HUES48 (cell line): ENCODE results near the gene TBC1D22B.

Experiments used
- H3K27ac ChIP-seq: one replicate; pipeline ENCODE4 v1.7.0; 2013; ENCODE audit warnings: low read depth, low read length, inconsistent platforms
- H3K27me3 ChIP-seq: 2 replicates; pipeline ENCODE4 v1.6.1; 2013; ENCODE audit warnings: mild to moderate bottlenecking, low read length; ENCODE audit not compliant: control insufficient read depth, insufficient read depth
- H3K36me3 ChIP-seq: 2 replicates; pipeline ENCODE4 v1.6.1; 2013; ENCODE audit warnings: low read length; ENCODE audit not compliant: control insufficient read depth, insufficient read depth
- H3K4me1 ChIP-seq: 2 replicates; pipeline ENCODE4 v1.6.1; 2013; ENCODE audit warnings: mild to moderate bottlenecking, low read length; ENCODE audit not compliant: control insufficient read depth, insufficient read depth
- H3K4me3 ChIP-seq: 2 replicates; pipeline ENCODE4 v1.5.1; 2013; ENCODE audit warnings: mild to moderate bottlenecking, low read depth, low read length
- H3K9ac ChIP-seq: 2 replicates; pipeline ENCODE4 v1.6.1; 2013; ENCODE audit warnings: mild to moderate bottlenecking, low read depth, low read length, moderate library complexity
- H3K9me3 ChIP-seq: 2 replicates; pipeline ENCODE4 v1.6.1; 2013; ENCODE audit warnings: low read length; ENCODE audit not compliant: control insufficient read depth, insufficient read depth

TBC1D22B gene

DNA sequence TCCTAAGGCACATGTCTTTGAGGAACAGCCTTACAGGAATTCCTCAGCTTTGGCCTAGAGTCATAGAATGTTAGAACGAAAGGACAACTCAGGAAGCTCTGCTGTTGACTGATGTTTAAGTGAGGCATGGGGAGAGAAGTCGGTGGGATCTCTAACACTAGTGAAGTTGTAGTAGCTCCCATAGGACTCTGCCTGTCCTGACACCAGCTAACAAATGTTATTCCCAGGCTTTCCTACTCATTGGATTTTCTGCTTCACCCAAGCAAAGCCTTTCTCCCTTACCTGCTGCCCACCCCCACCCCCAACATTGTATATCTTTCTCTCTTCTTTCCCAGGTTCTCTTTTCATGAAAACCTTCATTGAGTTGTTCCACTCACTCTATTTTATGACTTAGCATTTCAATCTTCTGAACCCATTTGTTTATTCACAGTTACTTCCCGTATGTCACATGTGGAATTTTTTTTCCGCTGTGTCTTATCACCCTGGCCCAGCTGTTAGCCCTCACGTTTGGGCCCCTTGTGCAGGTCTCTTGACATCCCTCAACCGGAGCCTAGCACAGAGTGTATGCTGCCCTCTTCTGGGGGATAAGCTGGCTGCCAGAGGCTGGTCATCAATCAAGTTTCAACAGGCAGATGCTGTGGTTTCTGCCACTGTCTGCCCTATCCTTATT lies 57.0 kb downstream of the TBC1D22B start:
- H3K9me3 ChIP-seq, result no peaks in the 10 kb centered on the region
- H3K9ac ChIP-seq, result no peak overlapping the region
- H3K4me3 ChIP-seq, result no peak overlapping the region
- peaks cover 66% of the 10 kb centered on the region for H3K36me3 ChIP-seq
- no peaks in the 10 kb centered on the region for H3K4me1 ChIP-seq
- no peak overlapping the region for H3K27ac ChIP-seq
- H3K27me3 ChIP-seq, result no peaks in the 10 kb centered on the region

DNA sequence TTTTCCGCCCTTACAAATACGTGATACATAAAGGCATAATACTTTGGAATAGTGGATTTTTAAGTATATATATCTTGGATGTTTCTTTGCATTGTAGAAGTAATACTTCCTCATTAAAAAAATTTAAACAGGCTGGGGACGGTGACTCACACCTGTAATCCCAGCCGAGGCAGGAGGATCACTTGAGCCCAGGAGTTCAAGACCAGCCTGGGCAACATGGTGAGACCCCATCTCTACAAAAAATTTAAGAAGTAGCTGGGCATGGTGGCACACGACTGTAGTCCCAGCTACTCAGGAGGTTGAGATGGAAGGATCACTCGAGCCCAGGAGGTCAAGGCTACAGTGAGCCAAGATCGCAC lies 57.6 kb downstream of the TBC1D22B start:
- peaks cover 71% of the 10 kb centered on the region for H3K36me3 ChIP-seq

GRCh38 chr6:37316071-37316470 lies 58.5 kb downstream of the TBC1D22B start:
- Histone ChIP-seq H3K9ac (no peak overlapping the region), H3K27ac (no peak overlapping the region), H3K4me1 (no peaks in the 10 kb centered on the region), H3K4me3 (no peak overlapping the region), H3K9me3 (no peaks in the 10 kb centered on the region), H3K36me3 (peaks cover 80% of the 10 kb centered on the region), H3K27me3 (no peaks in the 10 kb centered on the region)

More for the DNA sequence above, 57.6 kb downstream of the TBC1D22B start:
- H3K9me3 ChIP-seq, result no peaks in the 10 kb centered on the region
- no peaks in the 10 kb centered on the region for H3K27me3 ChIP-seq
- H3K27ac ChIP-seq, result no peak overlapping the region
- no peak overlapping the region for H3K4me3 ChIP-seq
- H3K4me1 ChIP-seq, result no peaks in the 10 kb centered on the region
- no peak overlapping the region for H3K9ac ChIP-seq

GRCh38 chr6:37317312-37318038 lies 59.9 kb downstream of the TBC1D22B start:
- H3K27ac ChIP-seq, result no peak overlapping the region
- no peaks in the 10 kb centered on the region for H3K9me3 ChIP-seq
- H3K36me3 ChIP-seq, result peaks cover 90% of the 10 kb centered on the region
- no peak overlapping the region for H3K9ac ChIP-seq
- H3K4me3 ChIP-seq, result no peak overlapping the region
- no peaks in the 10 kb centered on the region for H3K4me1 ChIP-seq
- H3K27me3 ChIP-seq, result no peaks in the 10 kb centered on the region

- H3K36me3 ChIP-seq, result peaks cover 77% of the 10 kb centered on the region
- H3K27ac ChIP-seq, result no peak overlapping the region
- H3K4me3 ChIP-seq, result no peak overlapping the region
- H3K9me3 ChIP-seq, result no peaks in the 10 kb centered on the region
- H3K4me1 ChIP-seq, result no peaks in the 10 kb centered on the region
- H3K9ac ChIP-seq, result no peak overlapping the region
- H3K27me3 ChIP-seq, result no peaks in the 10 kb centered on the region
These were observed 61.6 kb downstream of the TBC1D22B start for GRCh38 chr6:37319156-37319555.

GRCh38 chr6:37319856-37320480 lies 62.4 kb downstream of the TBC1D22B start:
- H3K27ac ChIP-seq, result no peak overlapping the region
- no peaks in the 10 kb centered on the region for H3K9me3 ChIP-seq
- no peaks in the 10 kb centered on the region for H3K27me3 ChIP-seq
- H3K9ac ChIP-seq, result no peak overlapping the region
- no peaks in the 10 kb centered on the region for H3K4me1 ChIP-seq
- H3K36me3 ChIP-seq, result peaks cover 77% of the 10 kb centered on the region
- no peak overlapping the region for H3K4me3 ChIP-seq

GRCh38 chr6:37320646-37321045 lies 63.1 kb downstream of the TBC1D22B start:
- peaks cover 70% of the 10 kb centered on the region for H3K36me3 ChIP-seq
- H3K9ac ChIP-seq, result no peak overlapping the region
- no peak overlapping the region for H3K4me3 ChIP-seq
- H3K4me1 ChIP-seq, result no peaks in the 10 kb centered on the region
- no peak overlapping the region for H3K27ac ChIP-seq
- H3K27me3 ChIP-seq, result no peaks in the 10 kb centered on the region
- no peaks in the 10 kb centered on the region for H3K9me3 ChIP-seq

GRCh38 chr6:37321101-37321500 lies 63.5 kb downstream of the TBC1D22B start:
- Histone ChIP-seq H3K36me3 (peaks cover 65% of the 10 kb centered on the region), H3K9ac (no peak overlapping the region), H3K27ac (no peak overlapping the region), H3K27me3 (no peaks in the 10 kb centered on the region), H3K4me3 (no peak overlapping the region), H3K9me3 (no peaks in the 10 kb centered on the region), H3K4me1 (no peaks in the 10 kb centered on the region)

GRCh38 chr6:37321516-37322415 lies 64.2 kb downstream of the TBC1D22B start:
- Histone ChIP-seq H3K27me3 (no peaks in the 10 kb centered on the region), H3K4me3 (no peak overlapping the region), H3K4me1 (no peaks in the 10 kb centered on the region), H3K9ac (no peak overlapping the region), H3K36me3 (peaks cover 59% of the 10 kb centered on the region), H3K27ac (no peak overlapping the region), H3K9me3 (no peaks in the 10 kb centered on the region)

DNA sequence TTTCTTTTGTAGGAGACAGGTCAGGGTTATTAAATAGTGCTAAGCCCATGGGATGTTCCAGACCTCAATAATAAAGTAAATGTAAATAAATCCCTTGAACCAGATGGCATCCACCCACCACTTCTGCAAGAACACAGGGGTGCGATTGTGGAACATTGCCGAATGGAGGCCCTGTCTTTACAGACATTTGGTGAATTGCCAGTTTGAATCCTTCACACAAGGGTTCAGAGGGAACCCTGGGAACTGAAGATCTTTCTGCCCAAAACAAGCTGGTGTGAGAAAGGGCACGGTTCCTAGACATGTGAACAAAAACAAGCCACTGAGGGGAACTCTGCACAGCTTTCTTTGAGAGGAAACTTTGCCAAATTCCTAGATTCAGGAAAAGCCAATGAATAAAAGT lies 66.0 kb downstream of the TBC1D22B start:
- Histone ChIP-seq H3K9ac (no peak overlapping the region), H3K36me3 (peaks cover 41% of the 10 kb centered on the region), H3K9me3 (no peaks in the 10 kb centered on the region), H3K27me3 (no peaks in the 10 kb centered on the region), H3K4me3 (no peak overlapping the region), H3K27ac (no peak overlapping the region), H3K4me1 (no peaks in the 10 kb centered on the region)
